Jurkat, Clone E6-1 (cell line): ENCODE data around the gene LMAN2.
"Not testable (repeated sequence)": the region's sequence is repeated elsewhere in the genome, so short reads cannot be mapped to it uniquely, and the experiment has no call there.

Experiments used
- DNase-seq: peaks from one replicate; pipeline ENCODE4 v3.0.0-alpha.2; 2011; ENCODE audit warnings: low read depth, low spot score
- H3K4me3 ChIP-seq: 2 replicates; pipeline ENCODE4 v1.5.1; 2011; ENCODE audit warnings: mild to moderate bottlenecking, low read length, control low read depth, moderate library complexity

The LMAN2 gene

GRCh38 chr5:177355162-177355867 lies 3.8 kb upstream of the LMAN2 start:
- H3K4me3 ChIP-seq, result no peak overlapping the region
- peak; percentile 48 for DNase-seq

GRCh38 chr5:177354711-177355110 lies 3.2 kb upstream of the LMAN2 start:
- no peak overlapping the region for H3K4me3 ChIP-seq
- DNase-seq, result no peak

- no peak overlapping the region for H3K4me3 ChIP-seq
- no peak for DNase-seq
These were observed 2.8 kb upstream of the LMAN2 start for GRCh38 chr5:177354256-177354655.

- DNase-seq, result no peak
These were observed 1.6 kb upstream of the LMAN2 start for GRCh38 chr5:177353093-177353492.

GRCh38 chr5:177350776-177351391 lies 584 bp downstream of the LMAN2 start:
- no peak for DNase-seq
- peak overlapping the region; percentile 72 for H3K4me3 ChIP-seq

More at GRCh38 chr5:177353093-177353492, 1.6 kb upstream of the LMAN2 start:
- no peak overlapping the region for H3K4me3 ChIP-seq

GRCh38 chr5:177349762-177350161 lies 1.7 kb downstream of the LMAN2 start:
- no peak for DNase-seq
- no peak overlapping the region for H3K4me3 ChIP-seq

- no peak for DNase-seq
- H3K4me3 ChIP-seq, result no peak overlapping the region
These were observed 2.2 kb downstream of the LMAN2 start for GRCh38 chr5:177349362-177349647.

- H3K4me3 ChIP-seq, result no peak overlapping the region
- DNase-seq, result no peak
These were observed 3.8 kb downstream of the LMAN2 start for GRCh38 chr5:177347699-177348098.

- no peak for DNase-seq
- no peak overlapping the region for H3K4me3 ChIP-seq
These were observed 4.6 kb downstream of the LMAN2 start for GRCh38 chr5:177346820-177347219.

GRCh38 chr5:177344891-177345290 lies 6.6 kb downstream of the LMAN2 start:
- no peak for DNase-seq
- no peak overlapping the region for H3K4me3 ChIP-seq

- no peak overlapping the region for H3K4me3 ChIP-seq
- DNase-seq, result no peak
These were observed 7.7 kb downstream of the LMAN2 start for GRCh38 chr5:177343777-177344176.

GRCh38 chr5:177343000-177343399 lies 8.5 kb downstream of the LMAN2 start:
- not testable (repeated sequence) for H3K4me3 ChIP-seq, DNase-seq

GRCh38 chr5:177339107-177339638 lies 12.3 kb downstream of the LMAN2 start:
- H3K4me3 ChIP-seq, result no peak overlapping the region
- no peak for DNase-seq

- no peak for DNase-seq
- H3K4me3 ChIP-seq, result no peak overlapping the region
These were observed 13.0 kb downstream of the LMAN2 start for GRCh38 chr5:177338251-177339106.

- H3K4me3 ChIP-seq, result no peak overlapping the region
- DNase-seq, result no peak
These were observed 14.6 kb downstream of the LMAN2 start for GRCh38 chr5:177336603-177337494.

- no peak overlapping the region for H3K4me3 ChIP-seq
- DNase-seq, result peak; percentile 48
These were observed 15.4 kb downstream of the LMAN2 start for GRCh38 chr5:177336112-177336511.

- no peak overlapping the region for H3K4me3 ChIP-seq
- no peak for DNase-seq
These were observed 15.8 kb downstream of the LMAN2 start for GRCh38 chr5:177335701-177336065.

GRCh38 chr5:177334781-177335700 lies 16.4 kb downstream of the LMAN2 start:
- DNase-seq, result no peak
- H3K4me3 ChIP-seq, result no peak overlapping the region
